Activated CD4-positive, alpha-beta memory T cell treated with anti-CD3 and anti-CD28 coated beads for 36 hours (primary cell): ENCODE results near the gene LPCAT1. TPM values are rescaled to one million over a fixed set of nuclear protein-coding genes. Genes with fewer than 3 reads are reported as not detected.
A peak's percentile ranks its signal among the peaks of the same experiment; 100 is the strongest.

ENCODE experiments used
- CTCF ChIA-PET: fragments of 350-600 bp; sonication (Branson Sonifier 250); formaldehyde crosslinking; loops from one replicate; lab custom pipeline; 2021; ENCODE audit warnings: antibody characterized with exemption, inconsistent platforms; lab: Charles Lee
- POLR2A ChIA-PET: fragments of 350-600 bp; sonication (Branson Sonifier 250); formaldehyde crosslinking; loops from one replicate; lab custom pipeline; 2021; ENCODE audit warnings: antibody characterized with exemption; lab: Charles Lee
- DNase-seq: peaks from one replicate; pipeline ENCODE4 v3.0.0-alpha.2; 2020
- H3K27ac Mint-ChIP-seq: one replicate; pipeline ENCODE4 v1.8.0; 2021; ENCODE audit warnings: mixed read lengths
- H3K27me3 Mint-ChIP-seq: one replicate; pipeline ENCODE4 v1.8.0; 2021; ENCODE audit warnings: mixed read lengths
- H3K36me3 Mint-ChIP-seq: one replicate; pipeline ENCODE4 v1.8.0; 2021; ENCODE audit warnings: mixed read lengths
- H3K4me1 Mint-ChIP-seq: one replicate; pipeline ENCODE4 v1.8.0; 2021; ENCODE audit warnings: low read depth, mixed read lengths
- H3K4me3 Mint-ChIP-seq: one replicate; pipeline ENCODE4 v1.8.0; 2021; ENCODE audit warnings: mild to moderate bottlenecking, mixed read lengths
- H3K9me3 Mint-ChIP-seq: one replicate; pipeline ENCODE4 v1.8.0; 2021; ENCODE audit warnings: mixed read lengths
- intact Hi-C: fragments of 100-400 bp; cut with micrococcal nuclease; formaldehyde crosslinking; loops from one replicate; pipeline ENCODE4 v1.15.1; 2023
- total RNA-seq, 2 experiments: library from RNA; stranded (reverse); gene quantifications; one replicate each; pipeline ENCODE4 v1.2.3, GENCODE V29; 2021

LPCAT1 gene
- total RNA-seq, 2 experiments from 2014 or later: 48.4 to 51.4 TPM

- ChIA-PET CTCF (no interaction called here), POLR2A (no interaction called here)
- no peak overlapping the region for H3K4me3 Mint-ChIP-seq
- peaks cover 10% of the 10 kb centered on the region for H3K36me3 Mint-ChIP-seq
- no peak overlapping the region for H3K27ac Mint-ChIP-seq
- no peaks in the 10 kb centered on the region for H3K9me3 Mint-ChIP-seq
- peaks cover 36% of the 10 kb centered on the region for H3K4me1 Mint-ChIP-seq
- intact Hi-C loops: no loop called here
- DNase-seq: no peak
- H3K27me3 Mint-ChIP-seq: no peaks in the 10 kb centered on the region
Measured at GRCh38 chr5:1500411-1501091, 23.2 kb downstream of the LPCAT1 start.

- Mint-ChIP-seq H3K9me3 (no peaks in the 10 kb centered on the region), H3K36me3 (peaks cover 10% of the 10 kb centered on the region), H3K27me3 (no peaks in the 10 kb centered on the region), H3K4me3 (no peak overlapping the region), H3K27ac (no peak overlapping the region), H3K4me1 (peaks cover 41% of the 10 kb centered on the region)
- POLR2A ChIA-PET: no interaction called here
- intact Hi-C loops: no loop called here
- CTCF ChIA-PET: no interaction called here
- DNase-seq: no peak
Measured at GRCh38 chr5:1499851-1500250, 23.9 kb downstream of the LPCAT1 start.

GRCh38 chr5:1498623-1499416 lies 24.9 kb downstream of the LPCAT1 start:
- H3K36me3 Mint-ChIP-seq: peaks cover 17% of the 10 kb centered on the region
- H3K9me3 Mint-ChIP-seq: no peaks in the 10 kb centered on the region
- no peak overlapping the region for H3K4me3 Mint-ChIP-seq
- ChIA-PET POLR2A (no interaction called here), CTCF (no interaction called here)
- intact Hi-C loops: no loop called here
- peaks cover 36% of the 10 kb centered on the region for H3K4me1 Mint-ChIP-seq
- H3K27me3 Mint-ChIP-seq: no peaks in the 10 kb centered on the region
- DNase-seq: no peak
- H3K27ac Mint-ChIP-seq: no peak overlapping the region

GRCh38 chr5:1497795-1498622 lies 25.8 kb downstream of the LPCAT1 start:
- no peaks in the 10 kb centered on the region for H3K27me3 Mint-ChIP-seq
- peaks cover 24% of the 10 kb centered on the region for H3K36me3 Mint-ChIP-seq
- DNase-seq: no peak
- peaks cover 30% of the 10 kb centered on the region for H3K4me1 Mint-ChIP-seq
- POLR2A ChIA-PET: no interaction called here
- no peak overlapping the region for H3K4me3 Mint-ChIP-seq
- no peaks in the 10 kb centered on the region for H3K9me3 Mint-ChIP-seq
- H3K27ac Mint-ChIP-seq: no peak overlapping the region
- intact Hi-C loops: no loop called here
- CTCF ChIA-PET: interaction anchor here (1.1 kb wide), 1 partner anchor 147 kb away, joined by 3 read pairs; no protein-coding TSS in a partner anchor

- Mint-ChIP-seq H3K4me3 (no peak overlapping the region), H3K4me1 (peaks cover 29% of the 10 kb centered on the region), H3K27me3 (no peaks in the 10 kb centered on the region), H3K27ac (no peak overlapping the region), H3K9me3 (no peaks in the 10 kb centered on the region), H3K36me3 (peaks cover 28% of the 10 kb centered on the region)
- intact Hi-C loops: no loop called here
- POLR2A ChIA-PET: no interaction called here
- CTCF ChIA-PET: interaction anchor here (1.1 kb wide), 1 partner anchor 148 kb away, joined by 3 read pairs; no protein-coding TSS in a partner anchor
- no peak for DNase-seq
Measured at GRCh38 chr5:1497242-1497777, 26.4 kb downstream of the LPCAT1 start.

- Mint-ChIP-seq H3K36me3 (peaks cover 39% of the 10 kb centered on the region), H3K9me3 (no peaks in the 10 kb centered on the region), H3K27me3 (no peaks in the 10 kb centered on the region), H3K27ac (no peak overlapping the region), H3K4me1 (peaks cover 34% of the 10 kb centered on the region), H3K4me3 (no peak overlapping the region)
- POLR2A ChIA-PET: no interaction called here
- intact Hi-C loops: no loop called here
- DNase-seq: peak; percentile 25
- CTCF ChIA-PET: no interaction called here
Measured at GRCh38 chr5:1495525-1495897, 28.2 kb downstream of the LPCAT1 start.

GRCh38 chr5:1494780-1495524 lies 28.8 kb downstream of the LPCAT1 start:
- Mint-ChIP-seq H3K9me3 (no peaks in the 10 kb centered on the region), H3K4me3 (no peak overlapping the region), H3K27ac (no peak overlapping the region), H3K4me1 (peaks cover 39% of the 10 kb centered on the region), H3K36me3 (peaks cover 42% of the 10 kb centered on the region), H3K27me3 (no peaks in the 10 kb centered on the region)
- intact Hi-C loops: no loop called here
- peak; percentile 20 for DNase-seq
- POLR2A ChIA-PET: no interaction called here
- CTCF ChIA-PET: no interaction called here

GRCh38 chr5:1493941-1494340 lies 29.8 kb downstream of the LPCAT1 start:
- no peak for DNase-seq
- no peaks in the 10 kb centered on the region for H3K27me3 Mint-ChIP-seq
- CTCF ChIA-PET: no interaction called here
- peaks cover 49% of the 10 kb centered on the region for H3K4me1 Mint-ChIP-seq
- intact Hi-C loops: no loop called here
- no peak overlapping the region for H3K4me3 Mint-ChIP-seq
- no peak overlapping the region for H3K27ac Mint-ChIP-seq
- peaks cover 42% of the 10 kb centered on the region for H3K36me3 Mint-ChIP-seq
- POLR2A ChIA-PET: no interaction called here
- H3K9me3 Mint-ChIP-seq: no peaks in the 10 kb centered on the region

GRCh38 chr5:1493413-1493812 lies 30.3 kb downstream of the LPCAT1 start:
- no peak for DNase-seq
- ChIA-PET POLR2A (no interaction called here), CTCF (no interaction called here)
- no peaks in the 10 kb centered on the region for H3K9me3 Mint-ChIP-seq
- H3K27ac Mint-ChIP-seq: no peak overlapping the region
- H3K4me1 Mint-ChIP-seq: peaks cover 51% of the 10 kb centered on the region
- H3K4me3 Mint-ChIP-seq: no peak overlapping the region
- intact Hi-C loops: no loop called here
- H3K36me3 Mint-ChIP-seq: peaks cover 45% of the 10 kb centered on the region
- H3K27me3 Mint-ChIP-seq: no peaks in the 10 kb centered on the region

GRCh38 chr5:1492757-1493156 lies 31.0 kb downstream of the LPCAT1 start:
- POLR2A ChIA-PET: no interaction called here
- H3K4me1 Mint-ChIP-seq: peaks cover 51% of the 10 kb centered on the region
- no peak overlapping the region for H3K27ac Mint-ChIP-seq
- no peak overlapping the region for H3K4me3 Mint-ChIP-seq
- H3K36me3 Mint-ChIP-seq: peaks cover 47% of the 10 kb centered on the region
- DNase-seq: peak; percentile 34
- CTCF ChIA-PET: interaction anchor here (1.3 to 1.5 kb wide), 2 partner anchors 112 to 152 kb away, joined by 3 to 5 read pairs; no protein-coding TSS in a partner anchor
- no peaks in the 10 kb centered on the region for H3K27me3 Mint-ChIP-seq
- intact Hi-C loops: no loop called here
- no peaks in the 10 kb centered on the region for H3K9me3 Mint-ChIP-seq

- no peak for DNase-seq
- H3K27ac Mint-ChIP-seq: no peak overlapping the region
- H3K9me3 Mint-ChIP-seq: no peaks in the 10 kb centered on the region
- H3K4me1 Mint-ChIP-seq: peaks cover 36% of the 10 kb centered on the region
- no peaks in the 10 kb centered on the region for H3K27me3 Mint-ChIP-seq
- intact Hi-C loops: no loop called here
- no peak overlapping the region for H3K4me3 Mint-ChIP-seq
- ChIA-PET CTCF (interaction anchor here (1.2 kb wide), 1 partner anchor 12 kb away, joined by 3 read pairs; no protein-coding TSS in a partner anchor), POLR2A (no interaction called here)
- peaks cover 56% of the 10 kb centered on the region for H3K36me3 Mint-ChIP-seq
Measured at GRCh38 chr5:1490376-1490775, 33.4 kb downstream of the LPCAT1 start.
